HG03025 (cell line): ENCODE results near the gene PHACTR2.

Source experiments
- ATAC-seq: cut with Tn5 transposase; IDR thresholded peaks from one replicate; pipeline ENCODE4 v1.9.1; 2021; ENCODE audit warnings: mild to moderate bottlenecking, moderate library complexity; ENCODE audit not compliant: unreplicated experiment, low FRiP score

The PHACTR2 gene

DNA sequence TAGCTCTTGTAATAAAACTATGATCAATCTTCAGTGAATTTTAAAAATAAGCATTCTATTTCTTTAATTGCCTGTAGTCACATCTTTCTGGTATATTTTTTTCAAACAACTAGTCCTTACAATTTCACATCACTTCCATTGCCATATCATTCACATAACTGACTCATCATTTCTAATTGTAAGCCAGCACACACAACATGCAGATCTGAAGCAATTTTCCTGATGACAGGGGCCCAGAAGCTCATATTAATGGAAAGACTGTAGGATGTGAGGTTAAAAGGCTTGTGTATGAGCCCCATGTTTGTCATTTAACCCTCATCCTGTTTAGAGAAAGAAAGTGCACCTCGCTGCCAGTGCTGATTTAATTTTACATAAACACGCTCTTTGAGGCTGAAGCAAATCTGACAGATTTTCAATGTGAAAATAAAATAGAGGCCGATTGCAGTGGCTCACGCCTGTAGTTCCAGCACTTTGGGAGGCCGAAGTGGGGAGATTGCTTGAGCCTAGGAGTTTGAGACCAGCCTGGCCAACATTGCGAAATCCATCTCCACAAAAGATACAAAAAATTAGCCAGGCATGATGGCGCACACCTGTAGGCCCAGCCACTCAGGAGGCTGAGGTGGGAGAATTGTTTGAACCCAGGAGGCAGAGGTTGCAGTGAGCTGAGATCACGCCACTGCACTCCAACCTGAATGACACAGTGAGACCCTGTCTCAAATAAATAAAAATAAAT, 125.2 kb downstream of the PHACTR2 start:
- ATAC-seq, result no peak

- ATAC-seq, result no peak
Observed at GRCh38 chr6:143803769-143804568, 126.2 kb downstream of the PHACTR2 start.

DNA sequence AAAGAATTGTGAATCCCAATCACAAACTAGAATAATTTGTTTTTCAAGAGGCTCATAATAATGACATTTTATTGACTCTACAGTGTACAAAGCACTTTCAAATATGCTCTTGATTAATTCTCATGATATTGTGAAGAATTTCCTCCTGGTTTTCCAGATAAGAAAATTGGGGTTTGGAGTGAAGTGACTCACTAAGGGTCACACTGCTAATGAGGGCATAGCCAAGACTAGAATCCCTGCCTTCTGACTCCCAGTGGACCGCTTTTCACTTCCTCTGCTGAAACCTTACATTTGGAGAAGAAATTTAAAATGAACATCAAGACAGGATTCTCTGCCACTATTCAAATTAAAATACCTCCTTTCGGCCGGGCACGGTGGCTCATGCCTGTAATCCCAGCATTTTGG, 127.1 kb downstream of the PHACTR2 start:
- no peak for ATAC-seq

GRCh38 chr6:143806282-143807102, 128.7 kb downstream of the PHACTR2 start:
- ATAC-seq, result no peak

- ATAC-seq, result no peak
Observed at GRCh38 chr6:143807103-143807772, 129.5 kb downstream of the PHACTR2 start.

DNA sequence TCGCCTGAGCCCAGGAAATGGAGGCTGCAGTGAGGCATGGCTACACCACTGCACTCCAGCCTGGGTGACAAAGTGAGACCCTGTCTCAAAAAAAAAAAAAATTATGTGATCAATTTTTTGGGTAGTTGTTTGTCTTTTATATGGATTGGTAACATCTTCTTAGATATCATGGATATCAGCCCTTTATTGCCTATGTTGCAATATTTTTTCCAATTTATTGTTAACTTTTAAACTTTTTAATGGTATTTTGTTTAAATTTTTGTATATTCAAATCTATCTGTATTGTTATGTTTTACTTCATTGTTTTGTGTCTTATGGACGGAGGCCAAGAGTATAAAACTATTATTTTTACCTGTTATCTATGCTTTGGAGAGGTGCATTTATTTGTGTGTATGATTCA, 133.0 kb downstream of the PHACTR2 start:
- ATAC-seq, result no peak

- ATAC-seq, result no peak
Observed at GRCh38 chr6:143811501-143812157, 133.9 kb downstream of the PHACTR2 start.

DNA sequence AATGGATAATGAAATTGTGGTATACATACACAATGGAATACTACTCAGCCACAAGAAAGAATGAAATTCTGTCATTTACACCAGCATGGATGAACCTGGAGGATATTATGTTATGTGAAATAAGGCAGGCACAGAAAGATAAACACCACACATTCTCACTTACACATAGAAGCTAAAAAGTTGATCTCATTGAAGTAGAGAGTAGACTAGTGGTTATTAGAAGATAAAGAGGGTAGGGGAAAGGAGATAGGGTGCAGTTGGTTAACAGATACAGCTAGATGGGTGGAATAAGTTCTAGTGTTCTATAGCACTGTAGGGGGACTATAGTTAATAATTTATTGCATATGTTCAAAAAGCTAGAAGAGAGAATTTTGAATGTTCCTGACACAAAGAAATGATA, 139.9 kb downstream of the PHACTR2 start:
- no peak for ATAC-seq

DNA sequence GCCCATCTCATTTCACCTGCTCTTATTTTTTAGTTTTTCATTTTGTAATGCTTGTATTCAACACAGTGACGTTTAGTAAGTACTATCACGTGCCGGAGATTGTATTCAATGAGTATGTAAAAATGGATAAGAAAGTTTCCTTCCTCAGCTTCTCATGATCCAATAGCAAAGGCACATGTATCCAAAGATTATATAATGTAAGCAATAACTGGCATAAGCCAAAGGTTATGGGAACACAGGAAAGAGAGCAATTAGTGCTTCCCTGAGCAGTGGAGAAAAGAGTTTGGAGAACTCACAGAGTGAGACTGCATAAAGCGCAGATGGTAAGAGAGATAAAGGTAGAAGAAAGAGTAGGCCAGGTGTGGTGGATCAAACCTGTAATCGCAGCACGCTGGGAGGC, 143.6 kb downstream of the PHACTR2 start:
- no peak for ATAC-seq

DNA sequence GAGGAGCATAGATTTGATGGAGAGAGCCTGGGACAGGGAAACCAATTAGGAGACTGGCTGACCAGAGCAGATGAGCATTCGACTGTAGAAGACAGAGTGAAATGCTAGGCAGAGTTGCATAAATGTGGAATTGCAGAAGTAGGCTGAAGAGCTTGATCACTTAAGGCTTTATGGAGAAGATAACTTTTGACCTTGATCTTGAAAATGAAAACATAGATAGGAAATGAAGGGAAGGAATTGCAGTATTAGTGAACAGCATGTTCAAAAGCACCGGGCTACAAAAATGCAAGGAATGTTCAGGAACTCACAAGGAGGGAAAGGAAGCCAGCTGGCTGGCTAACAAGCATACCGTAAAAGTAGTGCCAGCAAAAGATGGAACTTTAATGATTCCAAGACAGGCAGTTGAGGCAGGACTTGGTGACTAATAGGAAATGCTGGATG, 144.8 kb downstream of the PHACTR2 start:
- ATAC-seq, result no peak

DNA sequence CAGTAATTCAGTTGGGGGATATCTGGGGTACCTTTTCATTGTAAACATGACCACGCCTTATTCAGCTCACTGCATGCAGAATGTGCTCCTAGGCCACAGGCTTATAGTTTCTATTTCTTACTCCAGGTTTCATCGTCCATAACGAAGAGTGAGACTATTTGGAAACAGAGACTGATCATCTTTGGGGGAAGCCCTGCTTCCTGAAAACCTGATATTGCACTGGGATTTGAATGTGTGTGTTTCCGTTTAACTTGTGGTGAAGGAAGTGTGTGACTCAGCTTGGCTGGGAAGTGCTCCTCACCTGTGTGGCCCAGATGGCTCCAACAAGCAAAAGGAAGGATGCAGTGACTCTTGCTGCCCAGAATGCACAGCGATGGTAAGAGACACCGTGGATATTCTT, 145.8 kb downstream of the PHACTR2 start:
- ATAC-seq, result no peak

DNA sequence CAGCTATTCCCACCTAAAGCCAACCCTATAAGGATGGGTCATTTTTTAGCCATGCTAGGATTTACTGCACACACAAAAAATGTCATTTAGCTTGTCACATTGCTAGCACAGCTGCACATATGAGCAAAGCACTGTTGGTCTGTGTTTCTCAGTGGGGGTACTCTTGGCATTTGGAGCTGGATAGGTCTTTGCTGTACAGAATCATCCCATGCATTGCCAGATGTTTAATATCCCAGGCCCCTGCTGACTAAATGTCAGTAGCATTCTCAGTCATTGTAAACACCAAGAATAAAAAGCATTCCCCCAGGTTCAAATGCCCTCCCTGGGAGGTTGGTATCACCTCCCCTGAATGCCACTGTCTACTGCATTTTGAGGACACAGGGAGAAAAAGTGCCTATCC, 150.8 kb downstream of the PHACTR2 start:
- ATAC-seq, result no peak

- ATAC-seq, result no peak
Observed at GRCh38 chr6:143836150-143836549, 158.4 kb downstream of the PHACTR2 start.

DNA sequence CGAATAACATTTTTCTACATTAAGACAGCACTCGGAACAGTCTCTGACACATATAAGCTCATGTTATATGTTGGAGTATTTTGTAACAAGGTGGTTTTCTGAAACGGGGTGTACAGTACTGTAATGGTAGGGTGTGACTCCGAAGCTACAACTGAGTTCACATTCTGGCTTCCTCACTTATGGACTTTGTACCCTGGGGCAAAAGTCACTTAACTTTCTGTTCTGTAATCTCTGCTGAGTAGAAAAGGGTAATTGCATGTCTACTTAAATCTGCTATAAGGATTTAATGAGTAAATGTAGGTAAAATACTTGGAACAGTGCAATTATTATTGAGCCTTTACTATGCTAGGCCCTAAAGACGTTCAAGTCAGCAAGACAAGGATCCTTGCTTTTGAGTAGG, 160.6 kb downstream of the PHACTR2 start:
- no peak for ATAC-seq

GRCh38 chr6:143839196-143839595, 161.4 kb downstream of the PHACTR2 start:
- ATAC-seq, result no peak

DNA sequence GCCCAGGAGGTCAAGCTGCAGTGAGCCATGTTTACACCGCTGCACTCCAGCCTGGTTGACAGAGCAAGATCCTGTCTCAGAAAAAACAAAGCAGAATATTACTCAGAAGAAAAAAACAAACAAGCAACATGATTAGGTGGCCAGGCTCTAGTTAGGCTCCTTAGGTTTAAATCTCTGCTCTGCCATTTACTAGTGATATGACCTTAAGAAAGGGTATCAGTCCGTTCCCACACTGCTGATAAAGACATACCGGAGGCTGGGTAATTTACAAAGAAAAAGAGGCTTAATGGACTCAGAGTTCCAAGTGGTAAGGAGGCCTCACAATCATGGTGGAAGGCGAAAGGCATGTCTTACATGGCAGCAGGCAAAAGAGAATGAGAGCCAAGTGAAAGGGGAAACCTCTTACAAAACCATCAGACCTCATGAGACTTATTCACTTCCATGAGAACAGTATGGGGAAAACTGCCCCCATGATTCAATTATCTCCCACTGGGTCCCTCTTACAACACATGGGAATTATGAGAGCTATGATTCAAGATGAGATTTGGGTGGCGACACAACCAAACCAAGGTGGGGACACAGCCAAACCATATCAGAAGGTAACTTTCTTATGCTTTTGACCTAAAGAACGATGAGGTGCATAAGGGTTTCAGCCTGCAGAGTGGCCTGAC, 163.0 kb downstream of the PHACTR2 start:
- no peak for ATAC-seq

GRCh38 chr6:143842461-143842901, 164.7 kb downstream of the PHACTR2 start:
- ATAC-seq, result peak; percentile 19

GRCh38 chr6:143842902-143843676, 165.3 kb downstream of the PHACTR2 start, which contains the start of gene LTV1:
TSS of gene LTV1 (plus strand) at chr6:143843338. CDS start at chr6:143843478, 140 bp downstream.
- ATAC-seq, result peak; percentile 99

DNA sequence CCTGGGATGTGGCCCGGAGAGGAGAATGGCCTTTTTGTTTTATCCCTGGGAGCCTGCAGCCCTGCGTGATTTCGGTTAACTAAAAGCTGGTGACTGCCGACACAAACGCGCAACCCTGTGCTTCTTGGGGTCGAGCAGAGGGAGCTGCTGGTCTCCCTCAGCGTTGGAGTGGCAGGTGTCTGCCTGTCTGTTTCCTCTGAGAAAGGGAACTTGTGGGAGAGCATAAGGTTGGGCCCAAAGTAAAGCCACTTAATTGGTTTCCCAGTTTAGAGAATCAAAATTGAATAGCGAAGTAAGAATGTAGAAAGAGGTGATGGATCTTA, 165.9 kb downstream of the PHACTR2 start:
- ATAC-seq, result no peak
